GM13976 (cell line): ENCODE measurements around the gene SEMA6B.

Source experiments
- DNase-seq: peaks from one replicate; pipeline ENCODE4 v3.0.0; 2012; ENCODE audit warnings: low spot score
- CTCF ChIP-seq: IDR thresholded peaks from 2 replicates; pipeline ENCODE4 v1.5.1; 2012; ENCODE audit warnings: borderline replicate concordance, mild to moderate bottlenecking; ENCODE audit not compliant: insufficient read depth; ENCODE audit errors: extremely low read depth, missing control alignments, control extremely low read depth
- in situ Hi-C: fragments of 300-500 bp; cut with MboI; formaldehyde crosslinking; loops from one replicate; pipeline ENCODE4 v1.12.0; 2022; ENCODE audit warnings: low sequenced_read_pairs, mixed read lengths, inconsistent platforms; ENCODE audit not compliant: unreplicated experiment

Gene SEMA6B

GRCh38 chr19:4555657-4556561 is 3.6 kb downstream of the SEMA6B start:
- no peak for DNase-seq
- in situ Hi-C loops: no loop called here
- TF ChIP-seq CTCF: no peak

GRCh38 chr19:4554717-4555116 is 4.8 kb downstream of the SEMA6B start:
- no peak for TF ChIP-seq CTCF
- in situ Hi-C loops: no loop called here
- DNase-seq: no peak

GRCh38 chr19:4553775-4554174 is 5.7 kb downstream of the SEMA6B start:
- in situ Hi-C loops: no loop called here

GRCh38 chr19:4553092-4553695 is 6.3 kb downstream of the SEMA6B start:
- in situ Hi-C loops: no loop called here
- DNase-seq: no peak
- no peak for TF ChIP-seq CTCF

More at GRCh38 chr19:4553775-4554174, 5.7 kb downstream of the SEMA6B start:
- no peak for DNase-seq
- no peak for TF ChIP-seq CTCF

GRCh38 chr19:4552525-4552819 is 7.0 kb downstream of the SEMA6B start:
- no peak for DNase-seq
- in situ Hi-C loops: no loop called here
- no peak for TF ChIP-seq CTCF

GRCh38 chr19:4550479-4551050 is 8.9 kb downstream of the SEMA6B start:
- in situ Hi-C loops: no loop called here
- TF ChIP-seq CTCF: no peak
- no peak for DNase-seq
